ENCODE measurements around the gene CCDC15. TPM values are rescaled to one million over a fixed set of nuclear protein-coding genes. Genes with fewer than 3 reads are reported as not detected.

Gene CCDC15
- total RNA-seq, 1 experiment from 2014 or later: 8.6 TPM

DNA sequence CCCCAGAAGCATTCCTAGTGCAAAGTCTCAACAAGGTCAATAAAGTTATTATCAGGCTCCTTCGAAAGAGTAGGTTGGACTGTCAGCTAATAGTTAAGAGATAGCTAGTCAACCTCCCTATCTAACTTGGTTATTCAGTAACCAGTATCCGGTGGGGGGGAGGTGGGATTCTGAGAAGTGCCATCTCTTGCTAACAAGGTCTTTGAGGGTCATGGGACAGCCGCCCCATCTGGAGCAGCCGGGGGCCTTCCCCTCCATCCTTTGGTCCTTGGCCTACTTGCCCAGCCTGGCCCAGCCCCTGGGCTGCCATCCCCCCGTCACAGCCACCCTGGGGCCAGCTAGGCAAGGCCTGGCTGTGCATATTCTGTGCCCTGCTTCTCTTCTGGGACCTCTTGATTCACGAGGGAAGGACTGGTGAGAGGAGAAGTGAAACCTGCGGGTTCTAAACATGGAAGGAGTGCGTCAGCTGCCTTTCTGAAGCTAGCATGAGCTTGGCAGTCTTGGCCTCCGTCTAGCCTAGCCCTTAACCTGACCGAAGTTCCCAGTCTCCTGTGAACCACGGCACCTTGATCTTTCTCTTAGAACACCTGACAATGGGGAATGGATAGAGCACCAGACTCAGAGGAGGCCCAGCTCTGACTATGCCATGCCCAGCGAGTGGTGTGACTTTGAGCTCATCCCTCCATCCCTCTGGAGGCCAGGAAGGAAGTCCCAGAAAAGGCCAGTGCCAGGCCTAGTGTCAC lies 118.4 kb downstream of the CCDC15 start:
- no TSS peak for BruUV-seq (replicated peaks)
- H3K4me1 ChIP-seq (ENCODE audit: insufficient read depth, low read length): peaks cover 40% of the 10 kb centered on the region
- H3K36me3 ChIP-seq (ENCODE audit: low read depth, low read length): no peaks in the 10 kb centered on the region
- DNase-seq (no peak), ATAC-seq (no peak)
- no peak overlapping the region for H3K4me3 ChIP-seq (ENCODE audit: low read length)
- no peaks in the 10 kb centered on the region for H4K20me1 ChIP-seq (ENCODE audit: low read length)
- H3K9ac ChIP-seq (ENCODE audit: low read length): no peak overlapping the region
- H2AFZ ChIP-seq (ENCODE audit: low read length): no peak overlapping the region
- H3F3A ChIP-seq (ENCODE audit: low read length, unreplicated experiment): no peaks in the 10 kb centered on the region
- ChIA-PET CTCF (no interaction called here), POLR2A (ENCODE audit: unreplicated experiment) (interaction anchor here (0.6 kb wide), 1 partner anchor 100 kb away, joined by 7 read pairs; no protein-coding TSS in a partner anchor)
- no peak overlapping the region for H3K4me2 ChIP-seq (ENCODE audit: low read length)
- no peaks in the 10 kb centered on the region for H3K9me3 ChIP-seq (ENCODE audit: low read length)
- intact Hi-C loops (cut with micrococcal nuclease): no loop called here
- no peak for TF ChIP-seq EZH2 (IDR thresholded peaks at IDR 0.05; ENCODE audit: low read length, unreplicated experiment)
- no peak for TF ChIP-seq CTCF (conservative IDR thresholded peaks at IDR 0.05; ENCODE audit: low read depth, low read length)
- TF ChIP-seq EZH2phosphoT487 (IDR thresholded peaks at IDR 0.05; ENCODE audit: borderline replicate concordance, low read length): no peak
- no peaks in the 10 kb centered on the region for H3K79me2 ChIP-seq (ENCODE audit: low read length)
- H3K27ac ChIP-seq (ENCODE audit: low read length): no peak overlapping the region
- no peaks in the 10 kb centered on the region for H3K27me3 ChIP-seq (ENCODE audit: low read length)
- no peaks in the 10 kb centered on the region for H3K9me2 ChIP-seq (replicated peaks; ENCODE audit: low read length)

- ChIA-PET CTCF (no interaction called here), POLR2A (ENCODE audit: unreplicated experiment) (no interaction called here)
- no TSS peak for BruUV-seq (replicated peaks)
- Histone ChIP-seq H3K36me3 (ENCODE audit: low read depth, low read length) (no peaks in the 10 kb centered on the region), H3K9me2 (replicated peaks; ENCODE audit: low read length) (no peaks in the 10 kb centered on the region), H3K79me2 (ENCODE audit: low read length) (no peaks in the 10 kb centered on the region), H3K4me2 (ENCODE audit: low read length) (no peak overlapping the region), H3K4me3 (ENCODE audit: low read length) (no peak overlapping the region), H4K20me1 (ENCODE audit: low read length) (no peaks in the 10 kb centered on the region), H3K9me3 (ENCODE audit: low read length) (no peaks in the 10 kb centered on the region), H3K27me3 (ENCODE audit: low read length) (no peaks in the 10 kb centered on the region), H3K4me1 (ENCODE audit: insufficient read depth, low read length) (peaks cover 40% of the 10 kb centered on the region), H3K27ac (ENCODE audit: low read length) (no peak overlapping the region), H3K9ac (ENCODE audit: low read length) (no peak overlapping the region), H3F3A (ENCODE audit: low read length, unreplicated experiment) (no peaks in the 10 kb centered on the region), H2AFZ (ENCODE audit: low read length) (no peak overlapping the region)
- intact Hi-C loops (cut with micrococcal nuclease): no loop called here
- ATAC-seq (no peak), DNase-seq (no peak)
- TF ChIP-seq EZH2phosphoT487 (IDR thresholded peaks at IDR 0.05; ENCODE audit: borderline replicate concordance, low read length) (no peak), EZH2 (IDR thresholded peaks at IDR 0.05; ENCODE audit: low read length, unreplicated experiment) (no peak), CTCF (conservative IDR thresholded peaks at IDR 0.05; ENCODE audit: low read depth, low read length) (no peak)
These were observed 119.1 kb downstream of the CCDC15 start for GRCh38 chr11:125072961-125073590.

Data from PC-3 (cell line).